Sigmoid colon (tissue), 4 donors: ENCODE data around the gene NRM.

Experiments
- EP300 ChIP-seq, 4 donors: sonication (generic); formaldehyde crosslinking; IDR thresholded peaks; one replicate each; pipeline ENCODE4 v1.6.1; 2017; ENCODE audit warnings: antibody characterized with exemption in 4 of 4
- POLR2A ChIP-seq, 2 donors: fragments of 450-650 bp; IDR thresholded peaks; one replicate each; pipeline ENCODE4 v1.6.1; 2016; ENCODE audit warnings: antibody characterized with exemption in 2 of 2, mild to moderate bottlenecking in 2 of 2, moderate library complexity in 2 of 2
- POLR2AphosphoS5 ChIP-seq, 4 donors: sonication (generic); formaldehyde crosslinking; IDR thresholded peaks; one replicate each; pipeline ENCODE4 v1.6.1; 2017; ENCODE audit warnings: antibody characterized with exemption in 4 of 4
- TF ChIP-seq, protein P1 (sequence below), 4 experiments: fragments of 450-650 bp in 3 of 4; fragments of 200-600 bp in 1 of 4; IDR thresholded peaks; one replicate each; pipeline ENCODE4 v1.5.1; 2016 to 2019; ENCODE audit warnings: antibody characterized with exemption in 4 of 4, mild to moderate bottlenecking in 3 of 4, moderate library complexity in 2 of 4

DNA sequence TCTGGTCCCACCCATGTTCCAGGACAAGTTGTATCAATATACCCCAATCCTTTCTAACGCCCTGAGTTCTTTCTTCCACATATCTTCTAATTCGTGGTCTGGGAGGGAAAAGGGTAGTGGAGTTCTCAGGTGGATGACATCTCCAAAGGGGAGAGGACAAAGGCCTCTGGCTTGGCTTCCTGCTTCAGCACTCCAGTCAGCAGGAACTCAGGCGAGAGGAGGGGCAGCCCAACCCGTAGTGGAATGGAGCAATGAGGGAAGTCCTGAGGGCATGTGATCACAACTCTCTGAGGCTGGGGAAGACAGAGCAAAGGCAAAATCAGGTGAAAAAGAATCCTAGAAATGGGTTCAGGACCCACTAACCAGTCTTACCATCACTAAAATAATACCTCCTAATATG is 9.6 kb upstream of the NRM start:
- TF ChIP-seq POLR2A (IDR thresholded peaks at IDR 0.05) (no peak), POLR2AphosphoS5 (IDR thresholded peaks at IDR 0.05) (no peak), EP300 (IDR thresholded peaks at IDR 0.05) (no peak)
- TF ChIP-seq, protein P1, sequence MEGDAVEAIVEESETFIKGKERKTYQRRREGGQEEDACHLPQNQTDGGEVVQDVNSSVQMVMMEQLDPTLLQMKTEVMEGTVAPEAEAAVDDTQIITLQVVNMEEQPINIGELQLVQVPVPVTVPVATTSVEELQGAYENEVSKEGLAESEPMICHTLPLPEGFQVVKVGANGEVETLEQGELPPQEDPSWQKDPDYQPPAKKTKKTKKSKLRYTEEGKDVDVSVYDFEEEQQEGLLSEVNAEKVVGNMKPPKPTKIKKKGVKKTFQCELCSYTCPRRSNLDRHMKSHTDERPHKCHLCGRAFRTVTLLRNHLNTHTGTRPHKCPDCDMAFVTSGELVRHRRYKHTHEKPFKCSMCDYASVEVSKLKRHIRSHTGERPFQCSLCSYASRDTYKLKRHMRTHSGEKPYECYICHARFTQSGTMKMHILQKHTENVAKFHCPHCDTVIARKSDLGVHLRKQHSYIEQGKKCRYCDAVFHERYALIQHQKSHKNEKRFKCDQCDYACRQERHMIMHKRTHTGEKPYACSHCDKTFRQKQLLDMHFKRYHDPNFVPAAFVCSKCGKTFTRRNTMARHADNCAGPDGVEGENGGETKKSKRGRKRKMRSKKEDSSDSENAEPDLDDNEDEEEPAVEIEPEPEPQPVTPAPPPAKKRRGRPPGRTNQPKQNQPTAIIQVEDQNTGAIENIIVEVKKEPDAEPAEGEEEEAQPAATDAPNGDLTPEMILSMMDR (IDR thresholded peaks at IDR 0.05) = no peak
